Gastroesophageal sphincter (tissue), 4 donors: Measurements from ENCODE around the gene PTPRN2. TPM values are rescaled to one million over a fixed set of nuclear protein-coding genes. Genes with fewer than 3 reads are reported as not detected.
A peak's percentile ranks its signal among the peaks of the same experiment; 100 is the strongest.

Experiments used
- ATAC-seq: fragments of 150-250 bp; one replicate; pipeline ENCODE4 v1.9.1; 2016; ENCODE audit warnings: mild to moderate bottlenecking, moderate library complexity
- H3K27ac ChIP-seq, 4 donors: fragments of 200-600 bp; sonication (generic) in 3 of 4; 1 replicate in 3 of 4; 2 replicates in 1 of 4; pipeline ENCODE4 v1.5.1; 2016 to 2019
- H3K27me3 ChIP-seq: fragments of 200-600 bp; sonication (generic); one replicate; pipeline ENCODE4 v1.5.1; 2019
- H3K36me3 ChIP-seq, 2 donors: fragments of 200-600 bp; sonication (generic); one replicate each; pipeline ENCODE4 v1.5.1; 2019; ENCODE audit warnings: control low read depth in 1 of 2
- H3K4me1 ChIP-seq, 3 donors: fragments of 200-600 bp; sonication (generic); 1 replicate in 2 of 3; 2 replicates in 1 of 3; pipeline ENCODE4 v1.5.1; 2016 to 2019; ENCODE audit warnings: control low read depth in 2 of 3
- H3K4me3 ChIP-seq, 2 donors: fragments of 200-600 bp; sonication (generic); one replicate each; pipeline ENCODE4 v1.5.1; 2019; ENCODE audit warnings: mild to moderate bottlenecking in 1 of 2, moderate library complexity in 1 of 2
- H3K9me3 ChIP-seq, 3 donors: fragments of 200-600 bp; sonication (generic); one replicate each; pipeline ENCODE4 v1.5.1; 2017 to 2019; ENCODE audit warnings: control low read depth in 2 of 3
- CTCF ChIP-seq, 4 experiments: fragments of 200-600 bp in 2 of 4; fragments of 450-650 bp in 2 of 4; sonication (generic) in 1 of 4; IDR thresholded peaks; one replicate each; pipeline ENCODE4 v1.5.1; 2017 to 2019; ENCODE audit warnings: antibody characterized with exemption in 4 of 4, mild to moderate bottlenecking in 2 of 4, moderate library complexity in 2 of 4
- EP300 ChIP-seq: sonication (generic); formaldehyde crosslinking; IDR thresholded peaks from one replicate; pipeline ENCODE4 v1.6.1; 2017; ENCODE audit warnings: antibody characterized with exemption, mild to moderate bottlenecking
- POLR2A ChIP-seq, 2 donors: fragments of 450-650 bp; IDR thresholded peaks; one replicate each; pipeline ENCODE4 v1.6.1; 2017; ENCODE audit warnings: antibody characterized with exemption in 2 of 2, mild to moderate bottlenecking in 2 of 2, moderate library complexity in 1 of 2
- POLR2AphosphoS5 ChIP-seq: sonication (generic); formaldehyde crosslinking; IDR thresholded peaks from one replicate; pipeline ENCODE4 v1.6.1; 2017; ENCODE audit warnings: antibody characterized with exemption
- WGBS, 2 donors: methylation state at CpG; one replicate each; pipeline ENCODE4 v1.1.5; 2018; ENCODE audit warnings: low coverage in 1 of 2; 5-methylcytosine and 5-hydroxymethylcytosine counted together
- total RNA-seq, 4 donors: library from RNA; depleted of rRNA; stranded (reverse); fragments of >200 nt; gene quantifications; one replicate each; pipeline ENCODE4 v1.1.0, GENCODE V29; 2016

The PTPRN2 gene
- total RNA-seq, 4 donors from 2014 or later = 1.7 to 4.7 (median 3.3) TPM

GRCh38 chr7:157507987-157508386, 1079.6 kb downstream of the PTPRN2 start:
- ATAC-seq = no peak
- no peak overlapping the region for H3K4me3 ChIP-seq
- no peak for TF ChIP-seq POLR2AphosphoS5
- peaks cover 0 to 25% (median 0%) of the 10 kb centered on the region in 3 donors for H3K9me3 ChIP-seq
- no peaks in the 10 kb centered on the region for H3K36me3 ChIP-seq
- no peak overlapping the region for H3K27ac ChIP-seq
- peaks cover 28% of the 10 kb centered on the region for H3K27me3 ChIP-seq
- 60 to 61% methylated on average over 3 to 4 of the region's 5 CpGs for WGBS, 2 donors
- no peaks in the 10 kb centered on the region for H3K4me1 ChIP-seq

- TF ChIP-seq POLR2AphosphoS5 (no peak), POLR2A (IDR thresholded peaks at IDR 0.05) (no peak), CTCF (IDR thresholded peaks at IDR 0.05) (no peak), EP300 (no peak)
- no peak overlapping the region for H3K27ac ChIP-seq
- no peak overlapping the region for H3K4me3 ChIP-seq
- peaks cover 27% of the 10 kb centered on the region for H3K27me3 ChIP-seq
- H3K9me3 ChIP-seq = peaks cover 0 to 23% (median 0%) of the 10 kb centered on the region in 3 donors
- no peaks in the 10 kb centered on the region for H3K36me3 ChIP-seq
- WGBS, 2 donors = 87 to 92% methylated on average over 2 to 5 of the region's 6 CpGs
- ATAC-seq = no peak
- H3K4me1 ChIP-seq = no peaks in the 10 kb centered on the region
These were observed 1081.4 kb downstream of the PTPRN2 start for GRCh38 chr7:157506268-157506667.

GRCh38 chr7:157505646-157506045, 1082.0 kb downstream of the PTPRN2 start:
- peaks cover 0 to 21% (median 0%) of the 10 kb centered on the region in 3 donors for H3K9me3 ChIP-seq
- no peak for ATAC-seq
- WGBS, 2 donors = 93% methylated on average over 1 of the region's 1 CpG; no CpG with 5 or more reads in 1 of the 2 donors

GRCh38 chr7:157503229-157503628, 1084.4 kb downstream of the PTPRN2 start:
- Histone ChIP-seq H3K27me3 (peaks cover 31% of the 10 kb centered on the region), H3K4me3 (no peak overlapping the region), H3K4me1 (no peaks in the 10 kb centered on the region), H3K27ac (no peak overlapping the region), H3K36me3 (no peaks in the 10 kb centered on the region), H3K9me3 (peaks cover 0 to 21% (median 0%) of the 10 kb centered on the region in 3 donors)
- ATAC-seq = no peak
- TF ChIP-seq EP300 (no peak), CTCF (IDR thresholded peaks at IDR 0.05) (no peak), POLR2A (IDR thresholded peaks at IDR 0.05) (no peak)
- 37 to 60% methylated on average over 4 of the region's 4 CpGs for WGBS, 2 donors

More at GRCh38 chr7:157505646-157506045, 1082.0 kb downstream of the PTPRN2 start:
- Histone ChIP-seq H3K27ac (no peak overlapping the region), H3K36me3 (no peaks in the 10 kb centered on the region), H3K4me3 (no peak overlapping the region), H3K4me1 (no peaks in the 10 kb centered on the region), H3K27me3 (peaks cover 27% of the 10 kb centered on the region)
- no peak for TF ChIP-seq POLR2AphosphoS5
- TF ChIP-seq POLR2A (IDR thresholded peaks at IDR 0.05) = no peak
- TF ChIP-seq EP300 = no peak
- TF ChIP-seq CTCF (IDR thresholded peaks at IDR 0.05) = no peak

- H3K27me3 ChIP-seq = peaks cover 31% of the 10 kb centered on the region
- no peak overlapping the region for H3K27ac ChIP-seq
- ATAC-seq = peak; percentile 36
- no peaks in the 10 kb centered on the region for H3K4me1 ChIP-seq
- TF ChIP-seq CTCF (IDR thresholded peaks at IDR 0.05) (no peak), EP300 (no peak), POLR2AphosphoS5 (no peak), POLR2A (IDR thresholded peaks at IDR 0.05) (no peak)
- peaks cover 0 to 21% (median 0%) of the 10 kb centered on the region in 3 donors for H3K9me3 ChIP-seq
- 24 to 26% methylated on average over 3 to 5 of the region's 12 CpGs for WGBS, 2 donors
- H3K4me3 ChIP-seq = no peak overlapping the region
- no peaks in the 10 kb centered on the region for H3K36me3 ChIP-seq
These were observed 1084.9 kb downstream of the PTPRN2 start for GRCh38 chr7:157502701-157503111.
